HepG2 (cell line): ENCODE data around the gene CCDC57. TPM values are rescaled to one million over a fixed set of nuclear protein-coding genes. Genes with fewer than 3 reads are reported as not detected.

Experiments used
- AGO2 ChIP-seq: fragments of 200-400 bp; formaldehyde crosslinking; optimal IDR thresholded peaks from 2 replicates; pipeline ENCODE3; 2017; ENCODE audit warnings: mild to moderate bottlenecking, low read depth, low read length, moderate library complexity
- BRD4 ChIP-seq: sonication (generic); formaldehyde crosslinking; IDR thresholded peaks from 2 replicates; pipeline ENCODE4 v1.4.0; 2020; ENCODE audit warnings: missing genetic modification reagents
- GZF1 ChIP-seq: sonication (generic); formaldehyde crosslinking; IDR thresholded peaks from 2 replicates; pipeline ENCODE4 v1.5.1; 2020; ENCODE audit warnings: mild to moderate bottlenecking, missing genetic modification reagents
- PAF1 ChIP-seq: IDR thresholded peaks from 2 replicates; pipeline ENCODE4 v1.6.1; 2016; ENCODE audit warnings: missing genetic modification reagents, missing compliant biosample characterization
- ZFY ChIP-seq: sonication (generic); formaldehyde crosslinking; IDR thresholded peaks from 2 replicates; pipeline ENCODE4 v1.4.0; 2020; ENCODE audit warnings: missing genetic modification reagents
- ZNF749 ChIP-seq: sonication (generic); formaldehyde crosslinking; IDR thresholded peaks from 2 replicates; pipeline ENCODE4 v1.8.0; 2022; ENCODE audit warnings: mild to moderate bottlenecking, missing genetic modification reagents, moderate library complexity, borderline replicate concordance
- ZNF776 ChIP-seq: sonication (generic); formaldehyde crosslinking; IDR thresholded peaks from 2 replicates; pipeline ENCODE4 v1.4.0; 2020; ENCODE audit warnings: mild to moderate bottlenecking, missing genetic modification reagents
- polyA plus RNA-seq, 8 experiments: library from polyadenylated mRNA; depleted of rRNA in 3 of 8; stranded (reverse) in 7 of 8; unstranded in 1 of 8; fragments of >200 nt; fragmentation: Illumina TruSeq in 4 of 8; extraction: Trizol in 4 of 8; gene quantifications; 2 replicates each; pipeline versions ENCODE4 v1.2.1 to v1.2.3, GENCODE V29; 2011 to 2016; ENCODE audit warnings: low read depth in 4 of 8, missing spikeins in 1 of 8, mixed read lengths in 1 of 8; ENCODE audit not compliant: insufficient read depth in 1 of 8
- total RNA-seq, 5 experiments: library from RNA; depleted of rRNA; stranded (reverse); fragments of >200 nt; fragmentation: Illumina TruSeq; extraction: Trizol; gene quantifications; 2 replicates each; pipeline ENCODE4 v1.2.3, GENCODE V29; 2016; ENCODE audit warnings: low read depth in 1 of 5
- TF ChIP-seq, protein P1 (sequence below): sonication (generic); formaldehyde crosslinking; IDR thresholded peaks from 2 replicates; pipeline ENCODE4 v1.4.0; 2020; ENCODE audit warnings: missing genetic modification reagents
- TF ChIP-seq, protein P2 (sequence below): sonication (generic); formaldehyde crosslinking; IDR thresholded peaks from 2 replicates; pipeline ENCODE4 v1.4.0; 2020; ENCODE audit warnings: missing genetic modification reagents

The CCDC57 gene
- total and polyA plus RNA-seq, 2 of the 13 experiments (the other 11 are each of a cell fraction or from before 2014, with no cell fraction given): 59.3 to 59.9 TPM

DNA sequence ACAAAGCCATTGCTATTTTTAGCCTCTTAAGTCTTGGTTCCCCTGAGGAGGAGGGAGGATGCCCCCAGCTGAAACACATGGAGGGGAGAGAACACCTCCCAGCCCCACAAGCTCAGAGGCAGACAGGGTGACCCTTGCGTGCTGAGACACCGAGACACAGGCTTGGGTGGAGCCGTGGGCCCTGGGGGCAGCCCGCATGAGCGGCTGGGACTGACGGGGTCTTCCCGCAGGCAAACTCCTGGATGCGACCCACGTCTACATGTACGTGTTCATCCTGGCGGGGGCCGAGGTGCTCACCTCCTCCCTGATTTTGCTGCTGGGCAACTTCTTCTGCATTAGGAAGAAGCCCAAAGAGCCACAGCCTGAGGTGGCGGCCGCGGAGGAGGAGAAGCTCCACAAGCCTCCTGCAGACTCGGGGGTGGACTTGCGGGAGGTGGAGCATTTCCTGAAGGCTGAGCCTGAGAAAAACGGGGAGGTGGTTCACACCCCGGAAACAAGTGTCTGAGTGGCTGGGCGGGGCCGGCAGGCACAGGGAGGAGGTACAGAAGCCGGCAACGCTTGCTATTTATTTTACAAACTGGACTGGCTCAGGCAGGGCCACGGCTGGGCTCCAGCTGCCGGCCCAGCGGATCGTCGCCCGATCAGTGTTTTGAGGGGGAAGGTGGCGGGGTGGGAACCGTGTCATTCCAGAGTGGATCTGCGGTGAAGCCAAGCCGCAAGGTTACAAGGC is 26.0 kb upstream of the CCDC57 start (continued):
- TF ChIP-seq GZF1 (CRISPR knock-in tag) (0 out of 2 replicates have a peak, but pooled peaks have one; percentile 32), ZNF776 (0 out of 2 replicates have a peak, but pooled peaks have one; percentile 8), AGO2 (peak; percentile 80), ZFY (CRISPR knock-in tag) (no peak), ZNF749 (CRISPR knock-in tag) (0 out of 2 replicates have a peak, but pooled peaks have one; percentile 33), BRD4 (no peak), PAF1 (CRISPR knock-in tag) (0 out of 2 replicates have a peak, but pooled peaks have one; percentile 33)
- TF ChIP-seq, protein P1, sequence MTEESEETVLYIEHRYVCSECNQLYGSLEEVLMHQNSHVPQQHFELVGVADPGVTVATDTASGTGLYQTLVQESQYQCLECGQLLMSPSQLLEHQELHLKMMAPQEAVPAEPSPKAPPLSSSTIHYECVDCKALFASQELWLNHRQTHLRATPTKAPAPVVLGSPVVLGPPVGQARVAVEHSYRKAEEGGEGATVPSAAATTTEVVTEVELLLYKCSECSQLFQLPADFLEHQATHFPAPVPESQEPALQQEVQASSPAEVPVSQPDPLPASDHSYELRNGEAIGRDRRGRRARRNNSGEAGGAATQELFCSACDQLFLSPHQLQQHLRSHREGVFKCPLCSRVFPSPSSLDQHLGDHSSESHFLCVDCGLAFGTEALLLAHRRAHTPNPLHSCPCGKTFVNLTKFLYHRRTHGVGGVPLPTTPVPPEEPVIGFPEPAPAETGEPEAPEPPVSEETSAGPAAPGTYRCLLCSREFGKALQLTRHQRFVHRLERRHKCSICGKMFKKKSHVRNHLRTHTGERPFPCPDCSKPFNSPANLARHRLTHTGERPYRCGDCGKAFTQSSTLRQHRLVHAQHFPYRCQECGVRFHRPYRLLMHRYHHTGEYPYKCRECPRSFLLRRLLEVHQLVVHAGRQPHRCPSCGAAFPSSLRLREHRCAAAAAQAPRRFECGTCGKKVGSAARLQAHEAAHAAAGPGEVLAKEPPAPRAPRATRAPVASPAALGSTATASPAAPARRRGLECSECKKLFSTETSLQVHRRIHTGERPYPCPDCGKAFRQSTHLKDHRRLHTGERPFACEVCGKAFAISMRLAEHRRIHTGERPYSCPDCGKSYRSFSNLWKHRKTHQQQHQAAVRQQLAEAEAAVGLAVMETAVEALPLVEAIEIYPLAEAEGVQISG (CRISPR knock-in tag): peak; percentile 53; the same call in 1 of the 2 replicates
- TF ChIP-seq, protein P2, sequence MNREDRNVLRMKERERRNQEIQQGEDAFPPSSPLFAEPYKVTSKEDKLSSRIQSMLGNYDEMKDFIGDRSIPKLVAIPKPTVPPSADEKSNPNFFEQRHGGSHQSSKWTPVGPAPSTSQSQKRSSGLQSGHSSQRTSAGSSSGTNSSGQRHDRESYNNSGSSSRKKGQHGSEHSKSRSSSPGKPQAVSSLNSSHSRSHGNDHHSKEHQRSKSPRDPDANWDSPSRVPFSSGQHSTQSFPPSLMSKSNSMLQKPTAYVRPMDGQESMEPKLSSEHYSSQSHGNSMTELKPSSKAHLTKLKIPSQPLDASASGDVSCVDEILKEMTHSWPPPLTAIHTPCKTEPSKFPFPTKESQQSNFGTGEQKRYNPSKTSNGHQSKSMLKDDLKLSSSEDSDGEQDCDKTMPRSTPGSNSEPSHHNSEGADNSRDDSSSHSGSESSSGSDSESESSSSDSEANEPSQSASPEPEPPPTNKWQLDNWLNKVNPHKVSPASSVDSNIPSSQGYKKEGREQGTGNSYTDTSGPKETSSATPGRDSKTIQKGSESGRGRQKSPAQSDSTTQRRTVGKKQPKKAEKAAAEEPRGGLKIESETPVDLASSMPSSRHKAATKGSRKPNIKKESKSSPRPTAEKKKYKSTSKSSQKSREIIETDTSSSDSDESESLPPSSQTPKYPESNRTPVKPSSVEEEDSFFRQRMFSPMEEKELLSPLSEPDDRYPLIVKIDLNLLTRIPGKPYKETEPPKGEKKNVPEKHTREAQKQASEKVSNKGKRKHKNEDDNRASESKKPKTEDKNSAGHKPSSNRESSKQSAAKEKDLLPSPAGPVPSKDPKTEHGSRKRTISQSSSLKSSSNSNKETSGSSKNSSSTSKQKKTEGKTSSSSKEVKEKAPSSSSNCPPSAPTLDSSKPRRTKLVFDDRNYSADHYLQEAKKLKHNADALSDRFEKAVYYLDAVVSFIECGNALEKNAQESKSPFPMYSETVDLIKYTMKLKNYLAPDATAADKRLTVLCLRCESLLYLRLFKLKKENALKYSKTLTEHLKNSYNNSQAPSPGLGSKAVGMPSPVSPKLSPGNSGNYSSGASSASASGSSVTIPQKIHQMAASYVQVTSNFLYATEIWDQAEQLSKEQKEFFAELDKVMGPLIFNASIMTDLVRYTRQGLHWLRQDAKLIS (CRISPR knock-in tag): no peak
